Keratinocyte (primary cell): ENCODE results near the gene SPTBN1. TPM values are rescaled to one million over a fixed set of nuclear protein-coding genes. Genes with fewer than 3 reads are reported as not detected.

Experiments used
- DNase-seq: peaks from one replicate; pipeline ENCODE4 v3.0.0-alpha.2; 2011; ENCODE audit warnings: low read depth, missing footprints, low spot score
- FAIRE-seq: peaks from 2 replicates; lab custom pipeline; 2011; peaks lifted over from hg19 to GRCh38; lab: Jason Lieb, UNC
- H2AFZ ChIP-seq: 2 replicates; pipeline ENCODE4 v1.6.0; 2012; ENCODE audit warnings: low read length, control low read depth, inconsistent platforms; ENCODE audit not compliant: control insufficient read depth
- H3K27ac ChIP-seq: 2 replicates; pipeline ENCODE4 v1.5.1; 2011; ENCODE audit warnings: low read length; ENCODE audit not compliant: control insufficient read depth, insufficient read depth
- H3K27me3 ChIP-seq: 3 replicates; pipeline ENCODE4 v1.6.0; 2011; ENCODE audit warnings: low read length; ENCODE audit not compliant: control insufficient read depth, insufficient read depth; ENCODE audit errors: extremely low read depth
- H3K36me3 ChIP-seq, 2 experiments: 2 replicates in 1 of 2; 3 replicates in 1 of 2; pipeline ENCODE4 v1.5.1; 2011; ENCODE audit warnings: low read length in 2 of 2, mild to moderate bottlenecking in 1 of 2; ENCODE audit not compliant: control insufficient read depth in 2 of 2, insufficient read depth in 2 of 2; ENCODE audit errors: extremely low read depth in 1 of 2
- H3K4me1 ChIP-seq: 3 replicates; pipeline ENCODE4 v1.5.1; 2011; ENCODE audit warnings: low read length; ENCODE audit not compliant: control insufficient read depth, insufficient read depth; ENCODE audit errors: extremely low read depth
- H3K4me2 ChIP-seq: 3 replicates; pipeline ENCODE4 v1.6.0; 2011; ENCODE audit warnings: low read depth, low read length; ENCODE audit not compliant: control insufficient read depth, insufficient read depth; ENCODE audit errors: extremely low read depth
- H3K4me3 ChIP-seq, 3 experiments: fragments of 200-600 bp in 1 of 3; sonication (generic) in 1 of 3; 2 replicates in 2 of 3; 3 replicates in 1 of 3; pipeline ENCODE4 v1.5.1; 2011 to 2016; ENCODE audit warnings: low read length in 3 of 3, mild to moderate bottlenecking in 3 of 3, control low read depth in 2 of 3, inconsistent platforms in 1 of 3, low read depth in 1 of 3, mixed read lengths in 1 of 3, mixed run types in 1 of 3, moderate library complexity in 1 of 3; ENCODE audit not compliant: control insufficient read depth in 2 of 3, insufficient read depth in 2 of 3; ENCODE audit errors: extremely low read depth in 1 of 3
- H3K79me2 ChIP-seq: 2 replicates; pipeline ENCODE4 v1.6.0; 2012; ENCODE audit warnings: low read length; ENCODE audit not compliant: control insufficient read depth, insufficient read depth
- H3K9ac ChIP-seq: 3 replicates; pipeline ENCODE4 v1.6.0; 2011; ENCODE audit warnings: low read length; ENCODE audit not compliant: control insufficient read depth, insufficient read depth; ENCODE audit errors: extremely low read depth
- H3K9me1 ChIP-seq: 3 replicates; pipeline ENCODE4 v1.6.0; 2011; ENCODE audit warnings: low read length; ENCODE audit not compliant: control insufficient read depth, insufficient read depth; ENCODE audit errors: extremely low read depth
- H3K9me3 ChIP-seq: 2 replicates; pipeline ENCODE4 v1.5.1; 2012; ENCODE audit warnings: low read depth, low read length; ENCODE audit not compliant: control insufficient read depth
- H4K20me1 ChIP-seq: 3 replicates; pipeline ENCODE4 v1.6.0; 2011; ENCODE audit warnings: low read length; ENCODE audit not compliant: control insufficient read depth, insufficient read depth; ENCODE audit errors: extremely low read depth
- EZH2 ChIP-seq: IDR thresholded peaks from one replicate; pipeline ENCODE4 v1.6.1; 2012; ENCODE audit warnings: inconsistent platforms, mild to moderate bottlenecking, low read length, moderate library complexity
- dilution Hi-C: fragments of 300-500 bp; cut with MboI; formaldehyde crosslinking; loops from one replicate; pipeline ENCODE4 v1.7.0; 2020; ENCODE audit warnings: low sequenced_read_pairs; ENCODE audit not compliant: extremely low pct_ligation_motif_present
- polyA plus RNA-seq, 5 experiments: library from polyadenylated mRNA; depleted of rRNA in 3 of 5; stranded (reverse) in 3 of 5; stranded (forward) in 1 of 5; unstranded in 1 of 5; fragments of >200 nt; gene quantifications; 1 replicate in 1 of 5; 2 replicates in 3 of 5; 3 replicates in 1 of 5; pipeline versions ENCODE4 v1.2.1 to v1.2.3, GENCODE V29; 2011 to 2012; ENCODE audit warnings: missing spikeins in 2 of 5, low read depth in 1 of 5, low replicate concordance in 1 of 5
- TF ChIP-seq, protein P1 (sequence below), 3 experiments: IDR thresholded peaks in 1 of 3; conservative IDR thresholded peaks in 1 of 3; optimal IDR thresholded peaks in 1 of 3; 2 replicates in 2 of 3; 3 replicates in 1 of 3; pipeline versions ENCODE3 to v1.5.1; 2011; ENCODE audit warnings: low read length in 3 of 3, mild to moderate bottlenecking in 3 of 3, moderate library complexity in 2 of 3, control low read depth in 1 of 3, inconsistent platforms in 1 of 3; ENCODE audit not compliant: insufficient read depth in 2 of 3; ENCODE audit errors: extremely low read depth in 1 of 3

SPTBN1 gene
- polyA plus RNA-seq, 1 donor (not counting 4 experiments of a cell fraction or from before 2014, with no cell fraction given) = 40.0 TPM

DNA sequence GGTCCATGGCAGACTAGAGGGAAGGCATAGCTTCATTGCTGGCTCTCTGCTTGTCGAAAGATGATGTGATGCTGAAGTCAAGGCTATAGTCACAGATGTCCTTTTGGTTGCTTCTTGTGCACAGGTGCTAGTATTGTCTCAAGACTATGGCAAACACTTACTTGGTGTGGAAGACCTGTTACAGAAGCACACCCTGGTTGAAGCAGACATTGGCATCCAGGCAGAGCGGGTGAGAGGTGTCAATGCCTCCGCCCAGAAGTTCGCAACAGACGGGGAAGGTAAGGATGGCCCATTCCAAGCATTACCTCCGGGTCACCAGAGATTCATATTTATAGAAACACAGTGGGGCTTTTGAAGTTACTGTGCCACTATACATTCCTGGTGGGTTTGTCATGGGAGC is 171.8 kb downstream of the SPTBN1 start:
- H3K9me1 ChIP-seq = no peaks in the 10 kb centered on the region
- DNase-seq (no peak), FAIRE-seq (no peak)
- dilution Hi-C loops = no loop called here
- H3K27me3 ChIP-seq = no peaks in the 10 kb centered on the region
- H3K27ac ChIP-seq = no peak overlapping the region
- no peak overlapping the region for H2AFZ ChIP-seq
- H3K79me2 ChIP-seq = no peaks in the 10 kb centered on the region
- H3K9me3 ChIP-seq = no peaks in the 10 kb centered on the region
- peaks cover 55 to 64% of the 10 kb centered on the region in 2 experiments for H3K36me3 ChIP-seq
- H3K4me2 ChIP-seq = no peak overlapping the region
- no peak for TF ChIP-seq EZH2
- no peak overlapping the region for H3K9ac ChIP-seq
- no peak overlapping the region for H3K4me3 ChIP-seq
- H4K20me1 ChIP-seq = no peaks in the 10 kb centered on the region
- H3K4me1 ChIP-seq = no peaks in the 10 kb centered on the region

DNA sequence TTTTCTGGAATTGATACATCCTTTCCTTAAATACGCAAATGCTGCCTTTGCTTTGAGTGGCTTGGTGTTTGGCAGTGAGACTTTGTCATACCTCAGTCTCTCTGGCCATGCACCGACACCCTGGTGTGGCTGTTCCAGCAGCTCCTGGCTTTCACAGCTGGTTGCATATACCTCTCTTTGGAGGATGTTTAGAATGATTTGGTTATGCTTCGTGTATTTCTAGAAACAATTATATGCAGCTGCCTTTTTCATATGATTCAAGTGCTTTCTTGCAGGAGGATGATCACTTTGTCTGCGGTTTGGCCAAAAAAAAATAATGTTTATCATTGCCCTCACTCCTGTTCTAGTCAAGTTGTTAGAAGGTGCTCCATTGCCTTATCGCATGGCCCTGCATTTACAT is 172.3 kb downstream of the SPTBN1 start:
- Histone ChIP-seq H4K20me1 (no peaks in the 10 kb centered on the region), H3K4me2 (no peak overlapping the region), H3K9me1 (no peaks in the 10 kb centered on the region), H3K4me3 (no peak overlapping the region), H3K79me2 (no peaks in the 10 kb centered on the region), H3K9ac (no peak overlapping the region), H3K9me3 (no peaks in the 10 kb centered on the region), H2AFZ (no peak overlapping the region), H3K27ac (no peak overlapping the region), H3K36me3 (peaks cover 55 to 65% of the 10 kb centered on the region in 2 experiments), H3K27me3 (no peaks in the 10 kb centered on the region), H3K4me1 (no peaks in the 10 kb centered on the region)
- dilution Hi-C loops = no loop called here
- TF ChIP-seq, protein P1, sequence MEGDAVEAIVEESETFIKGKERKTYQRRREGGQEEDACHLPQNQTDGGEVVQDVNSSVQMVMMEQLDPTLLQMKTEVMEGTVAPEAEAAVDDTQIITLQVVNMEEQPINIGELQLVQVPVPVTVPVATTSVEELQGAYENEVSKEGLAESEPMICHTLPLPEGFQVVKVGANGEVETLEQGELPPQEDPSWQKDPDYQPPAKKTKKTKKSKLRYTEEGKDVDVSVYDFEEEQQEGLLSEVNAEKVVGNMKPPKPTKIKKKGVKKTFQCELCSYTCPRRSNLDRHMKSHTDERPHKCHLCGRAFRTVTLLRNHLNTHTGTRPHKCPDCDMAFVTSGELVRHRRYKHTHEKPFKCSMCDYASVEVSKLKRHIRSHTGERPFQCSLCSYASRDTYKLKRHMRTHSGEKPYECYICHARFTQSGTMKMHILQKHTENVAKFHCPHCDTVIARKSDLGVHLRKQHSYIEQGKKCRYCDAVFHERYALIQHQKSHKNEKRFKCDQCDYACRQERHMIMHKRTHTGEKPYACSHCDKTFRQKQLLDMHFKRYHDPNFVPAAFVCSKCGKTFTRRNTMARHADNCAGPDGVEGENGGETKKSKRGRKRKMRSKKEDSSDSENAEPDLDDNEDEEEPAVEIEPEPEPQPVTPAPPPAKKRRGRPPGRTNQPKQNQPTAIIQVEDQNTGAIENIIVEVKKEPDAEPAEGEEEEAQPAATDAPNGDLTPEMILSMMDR (optimal IDR thresholded peaks at IDR 0.05 in 1 of 3, IDR thresholded peaks at IDR 0.05 in 1 of 3, conservative IDR thresholded peaks at IDR 0.05 in 1 of 3; ENCODE audit: extremely low read depth in 1 of 3, insufficient read depth in 2 of 3, low read length in 3 of 3) = no peak
- no peak for TF ChIP-seq EZH2
- DNase-seq (no peak), FAIRE-seq (no peak)

DNA sequence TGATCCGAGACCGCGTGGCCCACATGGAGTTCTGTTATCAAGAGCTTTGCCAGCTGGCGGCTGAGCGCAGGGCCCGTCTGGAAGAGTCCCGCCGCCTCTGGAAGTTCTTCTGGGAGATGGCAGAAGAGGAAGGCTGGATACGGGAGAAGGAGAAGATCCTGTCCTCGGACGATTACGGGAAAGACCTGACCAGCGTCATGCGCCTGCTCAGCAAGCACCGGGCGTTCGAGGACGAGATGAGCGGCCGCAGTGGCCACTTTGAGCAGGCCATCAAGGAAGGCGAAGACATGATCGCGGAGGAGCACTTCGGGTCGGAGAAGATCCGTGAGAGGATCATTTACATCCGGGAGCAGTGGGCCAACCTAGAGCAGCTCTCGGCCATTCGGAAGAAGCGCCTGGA is 172.8 kb downstream of the SPTBN1 start:
- Histone ChIP-seq H4K20me1 (no peaks in the 10 kb centered on the region), H3K4me1 (no peaks in the 10 kb centered on the region), H3K36me3 (peaks cover 55 to 64% of the 10 kb centered on the region in 2 experiments), H3K27me3 (no peaks in the 10 kb centered on the region), H3K4me2 (no peak overlapping the region), H3K4me3 (no peak overlapping the region), H3K79me2 (no peaks in the 10 kb centered on the region), H3K9ac (no peak overlapping the region), H3K9me3 (no peaks in the 10 kb centered on the region), H3K27ac (no peak overlapping the region), H3K9me1 (no peaks in the 10 kb centered on the region), H2AFZ (no peak overlapping the region)
- TF ChIP-seq, protein P1 (optimal IDR thresholded peaks at IDR 0.05 in 1 of 3, IDR thresholded peaks at IDR 0.05 in 1 of 3, conservative IDR thresholded peaks at IDR 0.05 in 1 of 3; ENCODE audit: extremely low read depth in 1 of 3, insufficient read depth in 2 of 3, low read length in 3 of 3) = no peak
- TF ChIP-seq EZH2 = no peak
- FAIRE-seq (no peak), DNase-seq (no peak)
- dilution Hi-C loops = no loop called here
